HFFc6 (cell line): ENCODE results near the gene CRABP2. TPM values are rescaled to one million over a fixed set of nuclear protein-coding genes. Genes with fewer than 3 reads are reported as not detected.
A peak's percentile ranks its signal among the peaks of the same experiment; 100 is the strongest.

Experiments used
- DNase-seq: peaks from one replicate; pipeline ENCODE4 v3.0.0-alpha.2; 2018
- H3K27ac Mint-ChIP-seq: 2 replicates; pipeline ENCODE4 v1.8.0; 2020; ENCODE audit warnings: mild to moderate bottlenecking, mixed read lengths
- H3K27me3 Mint-ChIP-seq: 2 replicates; pipeline ENCODE4 v1.8.0; 2021; ENCODE audit warnings: mild to moderate bottlenecking, moderate library complexity, mixed read lengths; ENCODE audit not compliant: insufficient read depth
- H3K36me3 Mint-ChIP-seq: 2 replicates; pipeline ENCODE4 v1.8.0; 2021; ENCODE audit warnings: low read depth, mixed read lengths
- H3K4me1 Mint-ChIP-seq: 2 replicates; pipeline ENCODE4 v1.8.0; 2020; ENCODE audit warnings: low read depth, mixed read lengths
- H3K4me3 Mint-ChIP-seq: 2 replicates; pipeline ENCODE4 v1.8.0; 2020; ENCODE audit warnings: mild to moderate bottlenecking, moderate library complexity, mixed read lengths
- H3K9me3 Mint-ChIP-seq: 2 replicates; pipeline ENCODE4 v1.8.0; 2020; ENCODE audit warnings: mild to moderate bottlenecking, mixed read lengths
- CTCF ChIP-seq: fragments of 200-600 bp; sonication (generic); IDR thresholded peaks from 2 replicates; pipeline ENCODE4 v1.5.0; 2021; ENCODE audit warnings: antibody characterized with exemption, mild to moderate bottlenecking
- total RNA-seq, 6 experiments: library from RNA; stranded (reverse); fragmentation: NEBNext Ultra II Directional; extraction: Animal tissue kit (Norgen Biotek cat#: 25700); gene quantifications; 2 replicates in 1 of 6; 3 replicates in 5 of 6; pipeline ENCODE4 v1.2.3, GENCODE V29; 2021

CRABP2 gene
- total RNA-seq, 6 experiments from 2014 or later, result 55.9 to 70.4 (median 59.2) TPM

- TF ChIP-seq CTCF, result peak; percentile 11
- H3K4me3 Mint-ChIP-seq, result peak overlapping the region; percentile 98
- H3K9me3 Mint-ChIP-seq, result no peaks in the 10 kb centered on the region
- peak overlapping the region; percentile 98 for H3K27ac Mint-ChIP-seq
- no peaks in the 10 kb centered on the region; the same call in 1 of the 2 replicates for H3K27me3 Mint-ChIP-seq
- DNase-seq, result no peak
- H3K4me1 Mint-ChIP-seq, result peaks cover 57% of the 10 kb centered on the region
- peaks cover 20% of the 10 kb centered on the region for H3K36me3 Mint-ChIP-seq
Observed at GRCh38 chr1:156750711-156751450, 45.5 kb upstream of the CRABP2 start.

- no peaks in the 10 kb centered on the region for H3K9me3 Mint-ChIP-seq
- no peak for TF ChIP-seq CTCF
- H3K36me3 Mint-ChIP-seq, result peaks cover 26% of the 10 kb centered on the region
- H3K27ac Mint-ChIP-seq, result peak overlapping the region; percentile 98
- H3K27me3 Mint-ChIP-seq, result no peaks in the 10 kb centered on the region; the same call in 1 of the 2 replicates
- H3K4me1 Mint-ChIP-seq, result peaks cover 64% of the 10 kb centered on the region
- DNase-seq, result no peak
- peak overlapping the region; percentile 98 for H3K4me3 Mint-ChIP-seq
Observed at GRCh38 chr1:156750191-156750672, 44.8 kb upstream of the CRABP2 start.

- DNase-seq, result no peak
- no peak for TF ChIP-seq CTCF
- no peaks in the 10 kb centered on the region; the same call in 1 of the 2 replicates for H3K27me3 Mint-ChIP-seq
- peaks cover 65% of the 10 kb centered on the region for H3K4me1 Mint-ChIP-seq
- peak overlapping the region; percentile 98 for H3K27ac Mint-ChIP-seq
- H3K36me3 Mint-ChIP-seq, result peaks cover 28% of the 10 kb centered on the region
- H3K4me3 Mint-ChIP-seq, result peak overlapping the region; percentile 98
- no peaks in the 10 kb centered on the region for H3K9me3 Mint-ChIP-seq
Observed at GRCh38 chr1:156749419-156750118, 44.2 kb upstream of the CRABP2 start.

DNA sequence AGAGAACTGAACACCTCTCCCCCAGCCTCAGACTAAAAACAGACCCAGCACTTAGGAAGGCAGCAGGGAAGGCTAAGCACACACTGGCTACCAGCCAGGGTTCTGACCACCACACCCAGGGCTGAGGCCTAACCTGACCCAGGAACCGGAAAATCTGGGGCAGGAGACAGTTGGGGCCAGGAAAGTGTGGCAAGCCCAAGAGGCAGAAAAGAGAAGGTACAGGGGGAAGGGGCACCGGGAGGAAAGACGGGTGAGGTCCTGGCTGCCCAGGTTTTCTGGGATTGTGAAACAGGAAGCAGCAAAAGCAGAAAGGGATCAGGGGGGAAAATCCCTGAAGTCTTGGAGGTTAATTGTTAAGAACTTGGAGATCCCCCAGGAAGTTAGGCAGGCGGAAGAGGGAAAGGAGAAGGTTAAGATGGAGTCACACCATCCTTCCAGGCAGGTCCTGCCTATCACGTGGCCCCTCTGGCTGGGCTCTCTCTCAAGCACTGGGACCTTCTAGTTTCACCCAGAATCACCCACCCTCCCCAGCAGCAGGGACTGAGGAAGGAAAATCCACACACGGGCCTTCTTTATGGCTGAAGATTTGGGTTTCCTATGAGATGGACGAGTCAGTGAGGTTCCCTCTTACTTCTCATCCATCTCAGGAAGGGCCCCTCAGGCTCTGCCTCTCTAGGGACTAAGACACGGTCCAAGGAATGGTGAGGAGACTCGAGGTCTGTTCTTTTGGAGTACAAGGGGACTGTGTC is 43.5 kb upstream of the CRABP2 start:
- Mint-ChIP-seq H3K27ac (peak overlapping the region; percentile 98), H3K4me3 (peak overlapping the region; percentile 98), H3K4me1 (peaks cover 65% of the 10 kb centered on the region), H3K9me3 (no peaks in the 10 kb centered on the region), H3K27me3 (no peaks in the 10 kb centered on the region; the same call in 1 of the 2 replicates), H3K36me3 (peaks cover 28% of the 10 kb centered on the region)
- no peak for DNase-seq
- TF ChIP-seq CTCF, result no peak
